Neuronal stem cell (in vitro differentiated cells): ENCODE data around the gene DENND6B.

Experiments
- DNase-seq: peaks from one replicate; pipeline ENCODE4 v3.0.0-alpha.2; 2013; ENCODE audit warnings: low spot score
- H2AFZ ChIP-seq: one replicate; pipeline ENCODE4 v1.6.1; 2013; ENCODE audit warnings: mild to moderate bottlenecking, low read length, inconsistent platforms
- H2AK5ac ChIP-seq: 2 replicates; pipeline ENCODE4 v1.6.1; 2013; ENCODE audit warnings: low read depth, mild to moderate bottlenecking, inconsistent platforms, low read length, moderate library complexity, mixed read lengths
- H2BK120ac ChIP-seq: 2 replicates; pipeline ENCODE4 v1.6.1; 2013; ENCODE audit warnings: low read depth, mild to moderate bottlenecking, inconsistent platforms, low read length, moderate library complexity, mixed read lengths
- H2BK12ac ChIP-seq: one replicate; pipeline ENCODE4 v1.6.1; 2013; ENCODE audit warnings: low read length, inconsistent platforms
- H2BK15ac ChIP-seq: 2 replicates; pipeline ENCODE4 v1.6.1; 2013; ENCODE audit warnings: mild to moderate bottlenecking, low read length, inconsistent platforms, mixed read lengths
- H2BK5ac ChIP-seq: one replicate; pipeline ENCODE4 v1.6.1; 2013; ENCODE audit warnings: inconsistent platforms, mild to moderate bottlenecking, low read length, moderate library complexity
- H3K14ac ChIP-seq: one replicate; pipeline ENCODE4 v1.6.1; 2013; ENCODE audit warnings: low read length, inconsistent platforms
- H3K18ac ChIP-seq: 2 replicates; pipeline ENCODE4 v1.6.1; 2013; ENCODE audit warnings: low read length, inconsistent platforms
- H3K23ac ChIP-seq: 2 replicates; pipeline ENCODE4 v1.6.1; 2013; ENCODE audit warnings: low read depth, mild to moderate bottlenecking, mixed read lengths, low read length, inconsistent platforms; ENCODE audit not compliant: poor library complexity
- H3K27ac ChIP-seq: replicated peaks from 3 replicates; pipeline ENCODE4 v1.5.1; 2013; ENCODE audit warnings: low read length, inconsistent platforms
- H3K27me3 ChIP-seq, 3 experiments: 2 replicates each; pipeline ENCODE4 v1.6.1; 2013; ENCODE audit warnings: low read length in 3 of 3, mild to moderate bottlenecking in 2 of 3, inconsistent platforms in 1 of 3, low read depth in 1 of 3, mixed read lengths in 1 of 3, moderate library complexity in 1 of 3; ENCODE audit not compliant: control insufficient read depth in 3 of 3, insufficient read depth in 3 of 3
- H3K36me3 ChIP-seq, 2 donors: replicated peaks in 1 of 2; 2 replicates each; pipeline ENCODE4 v1.6.1; 2013; ENCODE audit warnings: low read length in 2 of 2; ENCODE audit not compliant: control insufficient read depth in 2 of 2, insufficient read depth in 2 of 2
- H3K4ac ChIP-seq: 2 replicates; pipeline ENCODE4 v1.6.1; 2013; ENCODE audit warnings: inconsistent platforms, mild to moderate bottlenecking, low read length, moderate library complexity
- H3K4me1 ChIP-seq, 2 donors: 1 replicate in 1 of 2; 2 replicates in 1 of 2; pipeline ENCODE4 v1.6.1; 2013; ENCODE audit warnings: low read length in 2 of 2, low read depth in 1 of 2; ENCODE audit not compliant: control insufficient read depth in 2 of 2, insufficient read depth in 1 of 2
- H3K4me2 ChIP-seq: one replicate; pipeline ENCODE4 v1.6.1; 2013; ENCODE audit warnings: mild to moderate bottlenecking, low read length, inconsistent platforms; ENCODE audit not compliant: insufficient read depth, poor library complexity, severe bottlenecking
- H3K4me3 ChIP-seq, 2 donors: 2 replicates each; pipeline ENCODE4 v1.5.1; 2013; ENCODE audit warnings: low read length in 2 of 2, mild to moderate bottlenecking in 2 of 2, inconsistent platforms in 1 of 2, moderate library complexity in 1 of 2
- H3K79me1 ChIP-seq: one replicate; pipeline ENCODE4 v1.6.1; 2013; ENCODE audit warnings: low read depth, mild to moderate bottlenecking, inconsistent platforms, low read length, moderate library complexity
- H3K9ac ChIP-seq: one replicate; pipeline ENCODE4 v1.6.1; 2013; ENCODE audit warnings: mild to moderate bottlenecking, low read depth, low read length, inconsistent platforms; ENCODE audit not compliant: poor library complexity
- H3K9me3 ChIP-seq, 2 donors: replicated peaks in 1 of 2; 2 replicates each; pipeline versions ENCODE3 to v1.6.1; 2013; ENCODE audit warnings: low read length in 2 of 2, mild to moderate bottlenecking in 2 of 2, inconsistent platforms in 1 of 2, low read depth in 1 of 2, mixed read lengths in 1 of 2, moderate library complexity in 1 of 2; ENCODE audit not compliant: control insufficient read depth in 2 of 2, insufficient read depth in 1 of 2
- H4K8ac ChIP-seq: one replicate; pipeline ENCODE4 v1.6.1; 2013; ENCODE audit warnings: low read depth, mild to moderate bottlenecking, inconsistent platforms, low read length, moderate library complexity
- H4K91ac ChIP-seq: one replicate; pipeline ENCODE4 v1.6.1; 2013; ENCODE audit warnings: low read length, low read depth, mild to moderate bottlenecking, inconsistent platforms; ENCODE audit not compliant: poor library complexity
- WGBS, 2 donors: extraction: QIAGEN DNeasy Blood & Tissue Kit; methylation state at CpG; one replicate each; pipeline ENCODE4 v1.1.7; 2013; ENCODE audit warnings: missing lambda C conversion rate in 2 of 2, mixed read lengths in 1 of 2; ENCODE audit not compliant: insufficient read length in 2 of 2, insufficient replicate concordance in 1 of 2; ENCODE audit errors: extremely low coverage in 2 of 2; 5-methylcytosine and 5-hydroxymethylcytosine counted together

The DENND6B gene

GRCh38 chr22:50326225-50326955 is 422 bp downstream of the DENND6B start:
- no CpG with 5 or more reads among the region's 56 CpGs for WGBS, 2 donors
- Histone ChIP-seq H3K4me1 (peaks cover 10 to 14% of the 10 kb centered on the region in 2 donors), H3K4ac (no peak overlapping the region), H4K91ac (no peak overlapping the region), H3K4me2 (peak overlapping the region; percentile 52), H3K27ac (no peak overlapping the region), H3K23ac (peak overlapping the region; percentile 69), H3K18ac (peak overlapping the region; percentile 86), H2BK12ac (no peak overlapping the region), H3K27me3 (no peaks in the 10 kb centered on the region), H3K4me3 (peak overlapping the region; percentile 90 to 99), H3K14ac (no peak overlapping the region), H2BK5ac (no peak overlapping the region), H3K9me3 (no peaks in the 10 kb centered on the region), H2AFZ (peak overlapping the region; percentile 88), H2BK120ac (no peak overlapping the region), H3K36me3 (no peaks in the 10 kb centered on the region), H3K79me1 (peaks cover 4% of the 10 kb centered on the region), H2AK5ac (peak overlapping the region; percentile 9), H3K9ac (peak overlapping the region; percentile 93), H2BK15ac (peak overlapping the region; percentile 67), H4K8ac (no peak overlapping the region)
- no peak for DNase-seq

GRCh38 chr22:50325444-50326224 is 1.2 kb downstream of the DENND6B start:
- Histone ChIP-seq H4K8ac (no peak overlapping the region), H3K4me3 (peak overlapping the region; percentile 3 to 90), H3K9ac (peak overlapping the region; percentile 65), H4K91ac (no peak overlapping the region), H3K36me3 (no peaks in the 10 kb centered on the region), H2BK15ac (no peak overlapping the region), H3K23ac (no peak overlapping the region), H3K27me3 (no peaks in the 10 kb centered on the region), H3K4me1 (peaks cover 10 to 14% of the 10 kb centered on the region in 2 donors), H2AFZ (peak overlapping the region; percentile 88), H2BK12ac (no peak overlapping the region), H3K4me2 (peak overlapping the region; percentile 52), H2BK5ac (no peak overlapping the region), H2BK120ac (no peak overlapping the region), H3K14ac (no peak overlapping the region), H2AK5ac (peak overlapping the region; percentile 9), H3K4ac (no peak overlapping the region), H3K18ac (no peak overlapping the region), H3K79me1 (peaks cover 4% of the 10 kb centered on the region), H3K9me3 (no peaks in the 10 kb centered on the region), H3K27ac (no peak overlapping the region)
- DNase-seq, result no peak
- no CpG with 5 or more reads among the region's 19 CpGs for WGBS, 2 donors

GRCh38 chr22:50323900-50324299 is 2.9 kb downstream of the DENND6B start:
- no peak overlapping the region for H3K14ac ChIP-seq
- H3K27ac ChIP-seq, result no peak overlapping the region
- peaks cover 4% of the 10 kb centered on the region for H3K79me1 ChIP-seq
- H4K8ac ChIP-seq, result no peak overlapping the region
- no peak overlapping the region for H3K4me3 ChIP-seq
- H2AFZ ChIP-seq, result no peak overlapping the region
- H2AK5ac ChIP-seq, result no peak overlapping the region
- no peaks in the 10 kb centered on the region for H3K27me3 ChIP-seq
- H3K4ac ChIP-seq, result no peak overlapping the region
- no peak overlapping the region for H2BK120ac ChIP-seq
- no peak for DNase-seq
- H3K4me2 ChIP-seq, result no peak overlapping the region
- no peak overlapping the region for H4K91ac ChIP-seq
- H2BK12ac ChIP-seq, result no peak overlapping the region
- no peak overlapping the region for H2BK5ac ChIP-seq
- H3K4me1 ChIP-seq, result peaks cover 10 to 14% of the 10 kb centered on the region in 2 donors
- H3K9me3 ChIP-seq, result no peaks in the 10 kb centered on the region
- no peak overlapping the region for H3K23ac ChIP-seq
- H3K9ac ChIP-seq, result no peak overlapping the region
- H2BK15ac ChIP-seq, result no peak overlapping the region
- WGBS, 2 donors, result no CpG with 5 or more reads among the region's 5 CpGs
- H3K36me3 ChIP-seq, result no peaks in the 10 kb centered on the region
- H3K18ac ChIP-seq, result no peak overlapping the region
